Spinal cord (tissue), 10 donors: ENCODE results near the gene PLAGL1. TPM values are rescaled to one million over a fixed set of nuclear protein-coding genes. Genes with fewer than 3 reads are reported as not detected.
A peak's percentile ranks its signal among the peaks of the same experiment; 100 is the strongest.

ENCODE experiments used
- DNase-seq, 6 donors: peaks; one replicate each; pipeline versions ENCODE4 v3.0.0 to v3.0.0-alpha.2; 2013 to 2015; ENCODE audit warnings: low spot score in 6 of 6, low read depth in 4 of 6
- H3K27ac ChIP-seq: one replicate; pipeline ENCODE4 v1.5.1; 2013; ENCODE audit warnings: low read depth, low read length, control low read depth
- H3K27me3 ChIP-seq: one replicate; pipeline ENCODE4 v1.6.1; 2013; ENCODE audit warnings: low read length; ENCODE audit not compliant: control insufficient read depth, insufficient read depth
- H3K36me3 ChIP-seq: one replicate; pipeline ENCODE4 v1.6.1; 2013; ENCODE audit warnings: low read length; ENCODE audit not compliant: control insufficient read depth, insufficient read depth
- H3K4me1 ChIP-seq: one replicate; pipeline ENCODE4 v1.6.1; 2013; ENCODE audit warnings: low read length; ENCODE audit not compliant: control insufficient read depth, insufficient read depth
- H3K4me3 ChIP-seq: one replicate; pipeline ENCODE4 v1.5.1; 2013; ENCODE audit warnings: low read depth, low read length, control low read depth
- H3K9me3 ChIP-seq: one replicate; pipeline ENCODE4 v1.6.1; 2013; ENCODE audit warnings: low read length; ENCODE audit not compliant: control insufficient read depth, insufficient read depth
- WGBS: methylation state at CpG from one replicate; pipeline ENCODE4 v1.1.5; 2013; ENCODE audit warnings: missing lambda C conversion rate; ENCODE audit not compliant: insufficient coverage; 5-methylcytosine and 5-hydroxymethylcytosine counted together
- polyA plus RNA-seq, 2 donors: library from polyadenylated mRNA; unstranded; fragments of 120-200 nt; gene quantifications; one replicate each; pipeline ENCODE4 v1.2.1, GENCODE V29; 2013; ENCODE audit not compliant: insufficient read length in 2 of 2
- total RNA-seq, 2 donors: library from RNA; depleted of rRNA in 1 of 2; stranded (reverse); fragments of 120-200 nt in 1 of 2; fragments of >200 nt in 1 of 2; gene quantifications; one replicate each; pipeline versions ENCODE4 v1.2.3 to v1.2.4, GENCODE V29; 2013 to 2014
- donor health status: healthy.

PLAGL1 gene
- total and polyA plus RNA-seq, 4 donors: 20.4 to 28.0 (median 23.1) TPM

DNA sequence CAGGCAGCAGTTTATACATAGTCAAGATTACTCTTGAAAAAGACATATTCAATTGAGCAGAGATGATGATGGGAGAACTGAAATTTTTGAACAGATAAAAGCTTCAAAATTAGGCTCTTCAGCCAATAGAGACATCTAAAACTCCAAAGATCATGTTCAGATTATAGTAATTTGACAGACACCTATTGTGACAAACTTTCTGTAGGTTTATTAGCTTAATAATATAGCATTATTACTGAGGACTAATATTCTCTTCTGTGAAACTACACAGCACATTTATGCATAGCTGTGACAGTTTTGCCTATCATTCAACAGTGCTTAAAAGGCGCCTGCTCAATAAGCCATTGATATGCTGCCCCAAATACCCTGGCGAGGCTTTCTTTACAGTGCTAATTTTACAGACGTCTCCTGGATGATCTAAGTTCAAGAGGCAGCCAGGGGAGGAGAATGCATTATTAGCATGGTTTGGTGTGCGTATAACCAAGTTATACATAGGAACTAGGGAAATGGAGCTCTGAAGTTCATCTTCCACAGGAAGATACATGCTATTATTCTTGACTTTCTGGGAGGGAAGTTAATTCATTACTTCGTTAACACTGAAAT, 21.5 kb downstream of the PLAGL1 start:
- DNase-seq: no peak
- no peak overlapping the region for H3K4me3 ChIP-seq
- no peaks in the 10 kb centered on the region for H3K27me3 ChIP-seq
- H3K36me3 ChIP-seq: no peaks in the 10 kb centered on the region
- WGBS: 34% methylated on average over 3 of the region's 5 CpGs
- H3K9me3 ChIP-seq: no peaks in the 10 kb centered on the region
- H3K4me1 ChIP-seq: no peaks in the 10 kb centered on the region
- H3K27ac ChIP-seq: no peak overlapping the region

DNA sequence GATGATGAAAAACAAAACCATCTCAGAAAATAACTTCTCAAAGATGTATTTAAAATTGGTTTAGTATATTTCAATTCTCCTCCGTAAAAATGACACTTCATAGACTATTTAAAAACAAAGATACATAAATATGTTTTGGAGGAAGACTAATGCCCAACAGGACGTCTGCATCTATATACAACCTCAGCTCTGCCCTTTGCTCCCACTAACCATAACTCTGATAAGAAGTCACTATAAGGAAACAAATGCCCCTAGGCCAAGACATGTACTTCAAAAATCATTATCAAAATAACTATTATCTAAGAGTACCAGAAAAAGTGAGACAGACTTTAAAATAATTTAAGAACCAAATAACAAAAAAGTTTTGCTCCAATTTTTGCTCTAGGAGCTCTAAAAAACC, 23.4 kb downstream of the PLAGL1 start:
- Histone ChIP-seq H3K4me1 (no peaks in the 10 kb centered on the region), H3K4me3 (no peak overlapping the region), H3K9me3 (no peaks in the 10 kb centered on the region), H3K27me3 (no peaks in the 10 kb centered on the region), H3K36me3 (no peaks in the 10 kb centered on the region), H3K27ac (no peak overlapping the region)
- DNase-seq: no peak
- 86% methylated on average over 1 of the region's 2 CpGs for WGBS

DNA sequence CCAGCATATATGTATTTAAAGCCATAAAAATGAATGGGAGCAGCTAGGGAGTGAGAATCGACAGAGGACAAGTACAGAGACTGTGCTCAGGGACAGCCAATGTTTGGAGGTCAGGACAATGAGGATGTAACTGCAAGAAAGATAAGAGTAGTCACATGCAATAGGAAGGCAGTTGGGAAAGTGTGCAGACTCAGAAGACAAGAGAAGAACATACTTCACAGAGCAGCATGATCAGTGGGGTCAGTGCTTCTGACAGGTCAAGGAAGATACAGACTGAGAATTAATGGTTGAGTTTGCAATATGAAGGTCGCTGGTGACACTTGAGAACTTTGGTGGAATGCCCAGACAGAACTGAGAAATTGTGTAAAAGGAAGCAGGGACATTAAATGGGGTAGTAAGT, 25.1 kb downstream of the PLAGL1 start:
- no peaks in the 10 kb centered on the region for H3K4me1 ChIP-seq
- H3K27me3 ChIP-seq: no peaks in the 10 kb centered on the region
- no peak overlapping the region for H3K27ac ChIP-seq
- no peaks in the 10 kb centered on the region for H3K9me3 ChIP-seq
- DNase-seq: no peak
- no peaks in the 10 kb centered on the region for H3K36me3 ChIP-seq
- WGBS: 90% methylated on average over 2 of the region's 2 CpGs
- no peak overlapping the region for H3K4me3 ChIP-seq

DNA sequence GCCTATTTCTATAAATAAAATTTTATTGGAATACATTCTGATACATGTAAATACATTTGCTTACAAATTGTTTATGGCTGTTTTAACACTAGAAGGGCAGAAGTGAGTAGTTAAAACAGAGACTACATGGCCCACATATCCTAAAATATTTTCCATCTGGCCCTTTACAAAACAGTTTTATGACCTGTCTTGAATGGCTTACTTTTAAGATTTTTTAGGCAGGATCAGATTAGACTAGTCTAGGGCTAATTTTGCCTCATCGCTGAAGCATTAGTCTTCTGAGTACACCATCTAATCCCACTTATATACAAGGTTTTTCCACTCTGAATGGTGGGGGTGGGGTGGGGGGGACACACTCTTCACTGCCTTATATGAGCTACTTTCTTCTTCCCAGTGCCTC, 27.1 kb downstream of the PLAGL1 start:
- Histone ChIP-seq H3K4me1 (no peaks in the 10 kb centered on the region), H3K9me3 (no peaks in the 10 kb centered on the region), H3K27ac (no peak overlapping the region), H3K36me3 (no peaks in the 10 kb centered on the region), H3K4me3 (no peak overlapping the region), H3K27me3 (no peaks in the 10 kb centered on the region)
- DNase-seq: no peak
- WGBS: no CpG with 5 or more reads among the region's 1 CpG

DNA sequence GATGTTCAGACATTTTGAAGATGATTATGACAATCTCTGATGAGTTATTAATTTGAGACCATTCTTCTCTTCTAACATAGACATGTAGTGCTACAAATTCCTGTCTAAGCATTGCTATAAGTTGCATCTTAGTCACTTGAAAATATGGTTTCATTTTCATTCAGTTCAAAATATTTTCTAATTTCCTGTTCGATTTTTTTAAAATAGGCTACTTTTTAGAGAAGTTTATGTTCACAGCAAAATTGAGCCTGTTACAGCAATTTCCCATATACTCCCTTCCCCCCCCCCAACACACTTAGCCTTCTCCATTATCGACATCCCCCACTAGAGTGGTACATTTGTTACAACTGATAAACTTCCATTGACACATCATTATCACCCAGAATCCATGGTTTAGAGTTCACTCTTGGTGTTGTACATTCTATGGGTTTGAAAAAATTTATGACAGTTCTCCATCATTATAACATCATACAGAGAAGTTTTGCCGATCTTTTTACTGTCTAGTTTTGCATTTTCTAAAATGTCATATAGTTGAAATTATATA, 31.2 kb downstream of the PLAGL1 start:
- WGBS: no CpG with 5 or more reads among the region's 3 CpGs
- Histone ChIP-seq H3K36me3 (no peaks in the 10 kb centered on the region), H3K4me3 (no peak overlapping the region), H3K27ac (no peak overlapping the region), H3K9me3 (no peaks in the 10 kb centered on the region), H3K27me3 (no peaks in the 10 kb centered on the region), H3K4me1 (peaks cover 4% of the 10 kb centered on the region)
- DNase-seq: no peak

DNA sequence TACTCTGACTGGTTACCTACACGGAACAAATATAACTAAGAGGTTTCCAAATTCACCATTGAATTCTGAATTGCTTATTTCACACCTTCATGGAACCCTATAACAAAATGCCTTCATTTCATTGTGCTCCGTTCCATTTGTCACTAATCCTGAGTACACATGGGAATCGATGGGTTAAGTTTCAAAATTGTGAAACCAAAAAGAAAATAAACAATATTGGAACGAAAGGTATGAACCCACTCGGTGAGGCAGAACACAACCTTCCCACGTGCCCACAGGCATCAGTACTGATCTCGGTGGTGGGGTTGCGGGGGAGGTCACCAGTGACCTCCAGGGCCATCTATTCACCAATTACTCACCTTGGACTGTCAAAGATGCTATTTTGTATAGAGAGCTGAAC, 34.0 kb downstream of the PLAGL1 start:
- H3K4me1 ChIP-seq: peaks cover 4% of the 10 kb centered on the region
- WGBS: no CpG with 5 or more reads among the region's 8 CpGs
- DNase-seq: no peak

DNA sequence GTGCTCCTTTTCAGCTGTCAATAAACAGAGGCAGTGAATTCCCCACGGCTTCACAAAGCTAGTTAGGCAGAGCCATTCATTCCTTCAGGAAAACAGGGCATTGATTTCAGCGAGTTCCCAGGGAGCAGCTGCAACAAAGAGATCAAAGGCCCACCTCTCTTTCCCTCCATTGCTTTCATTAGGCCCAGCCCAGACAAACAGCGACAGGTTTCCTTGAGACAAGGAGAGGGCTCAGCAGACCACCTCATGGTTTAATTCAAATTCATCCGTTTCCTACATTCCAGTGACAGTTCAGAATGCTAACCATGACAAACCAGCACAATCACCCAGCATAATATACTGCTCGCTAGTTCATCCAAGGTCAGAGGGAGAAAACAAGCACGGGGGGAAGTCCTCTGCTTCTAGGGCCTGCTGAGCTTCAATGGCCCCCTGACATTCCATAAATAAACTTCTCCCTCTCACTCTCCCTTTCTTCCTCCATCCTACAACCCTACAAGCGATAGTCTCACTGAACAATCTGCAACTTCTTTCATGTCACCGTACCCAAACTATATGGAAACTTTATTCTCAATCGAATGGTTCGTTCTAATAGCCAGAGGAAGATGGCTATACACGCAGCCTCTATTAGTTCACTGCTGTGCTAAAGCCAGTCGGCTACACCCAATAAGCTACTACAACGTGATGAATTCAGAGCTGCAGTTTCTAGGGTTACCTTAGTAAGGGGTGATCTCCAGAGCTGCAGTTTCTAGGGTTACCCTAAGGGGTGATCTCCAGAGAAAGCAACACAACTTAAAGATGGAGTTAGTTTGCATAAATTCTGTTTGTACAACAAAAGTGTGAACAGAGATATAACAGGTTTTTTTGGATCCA, 34.7 kb downstream of the PLAGL1 start:
- no peaks in the 10 kb centered on the region for H3K9me3 ChIP-seq
- peaks cover 4% of the 10 kb centered on the region for H3K4me1 ChIP-seq
- no peak overlapping the region for H3K4me3 ChIP-seq
- DNase-seq: peak in 3 of 6 donors; percentile 20 to 84 (median 68)
- 22% methylated on average over 10 of the region's 13 CpGs for WGBS
- no peaks in the 10 kb centered on the region for H3K27me3 ChIP-seq
- H3K27ac ChIP-seq: no peak overlapping the region
- H3K36me3 ChIP-seq: no peaks in the 10 kb centered on the region

More for the DNA sequence above, 34.0 kb downstream of the PLAGL1 start:
- no peak overlapping the region for H3K4me3 ChIP-seq
- H3K9me3 ChIP-seq: no peaks in the 10 kb centered on the region
- H3K36me3 ChIP-seq: no peaks in the 10 kb centered on the region
- no peaks in the 10 kb centered on the region for H3K27me3 ChIP-seq
- H3K27ac ChIP-seq: no peak overlapping the region

DNA sequence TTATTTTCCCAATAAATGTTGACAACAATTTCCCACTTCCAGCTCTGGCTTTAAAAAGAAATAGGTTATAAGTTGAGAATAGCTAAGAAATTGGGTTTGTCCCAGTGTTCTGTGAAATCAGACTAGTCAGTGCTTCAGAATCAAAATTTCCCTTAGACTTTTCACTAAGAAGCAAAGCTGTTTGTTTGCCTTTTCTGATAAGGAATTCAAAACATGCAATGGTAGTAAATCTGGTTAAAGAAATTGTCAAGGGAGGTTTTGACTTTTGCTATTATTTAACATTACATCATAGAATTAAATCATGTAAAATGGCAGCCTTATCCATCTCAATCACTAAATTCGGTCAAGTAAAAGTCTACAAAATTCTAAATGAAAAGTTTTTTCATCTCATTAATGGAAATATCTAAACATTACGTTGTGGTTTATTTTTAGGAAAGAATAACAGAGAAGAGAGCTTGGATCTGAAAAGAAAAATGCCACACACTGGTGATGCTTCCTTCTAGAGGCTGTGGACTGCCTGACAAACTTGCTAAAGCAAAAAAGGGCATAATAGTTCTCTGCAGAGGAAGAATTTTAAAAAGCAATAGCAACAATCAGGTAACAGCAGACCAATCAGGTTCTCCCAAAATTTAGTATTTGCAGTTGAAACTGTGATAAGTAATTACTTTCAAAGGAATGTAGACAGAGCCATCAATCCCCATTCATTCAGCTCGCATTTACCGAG, 36.4 kb downstream of the PLAGL1 start:
- no peaks in the 10 kb centered on the region for H3K9me3 ChIP-seq
- no peak overlapping the region for H3K4me3 ChIP-seq
- H3K27ac ChIP-seq: no peak overlapping the region
- peaks cover 4% of the 10 kb centered on the region for H3K4me1 ChIP-seq
- peak in 1 of 6 donors; percentile 29 for DNase-seq
- no CpG with 5 or more reads among the region's 4 CpGs for WGBS
- H3K36me3 ChIP-seq: no peaks in the 10 kb centered on the region
- H3K27me3 ChIP-seq: no peaks in the 10 kb centered on the region

DNA sequence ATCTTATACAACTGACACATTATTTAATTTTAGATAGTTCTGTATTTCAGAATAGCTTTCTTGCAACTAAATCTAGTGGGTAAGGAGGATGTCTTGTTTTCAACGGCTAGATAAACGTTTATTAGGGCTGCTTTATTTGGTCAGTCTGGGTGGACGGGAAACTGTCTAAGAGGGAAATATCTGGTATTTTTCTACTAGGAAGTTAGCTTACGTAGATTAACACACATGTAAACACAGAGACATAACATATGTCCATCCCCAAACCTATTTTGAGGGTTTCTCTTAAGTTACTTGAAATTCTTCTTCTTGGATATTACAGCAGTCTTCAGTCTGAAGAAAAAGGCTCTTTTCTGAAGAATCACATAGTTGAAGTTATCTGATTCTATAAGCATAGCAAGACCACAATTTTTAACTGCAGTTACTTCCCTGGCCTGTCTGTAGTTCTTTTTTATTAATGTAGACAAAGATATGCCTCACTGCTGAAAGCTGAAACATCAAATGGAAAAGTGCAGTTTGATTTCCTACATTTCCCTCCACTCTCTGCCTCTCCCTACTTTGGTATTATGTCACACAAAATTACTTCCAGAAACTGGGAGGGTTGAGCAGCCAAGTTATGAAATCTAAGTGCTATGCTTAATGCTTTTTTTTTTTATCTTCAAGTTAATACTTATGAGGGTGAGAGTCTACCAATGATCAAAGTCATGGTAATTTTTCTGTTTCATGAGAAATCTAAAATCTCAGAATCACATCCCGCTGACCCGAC, 37.4 kb downstream of the PLAGL1 start:
- Histone ChIP-seq H3K36me3 (no peaks in the 10 kb centered on the region), H3K27me3 (no peaks in the 10 kb centered on the region), H3K9me3 (no peaks in the 10 kb centered on the region), H3K27ac (no peak overlapping the region), H3K4me1 (peaks cover 4% of the 10 kb centered on the region), H3K4me3 (no peak overlapping the region)
- DNase-seq: no peak
- no CpG with 5 or more reads among the region's 6 CpGs for WGBS
